ENCODE results near the gene HSPA2.

DNA sequence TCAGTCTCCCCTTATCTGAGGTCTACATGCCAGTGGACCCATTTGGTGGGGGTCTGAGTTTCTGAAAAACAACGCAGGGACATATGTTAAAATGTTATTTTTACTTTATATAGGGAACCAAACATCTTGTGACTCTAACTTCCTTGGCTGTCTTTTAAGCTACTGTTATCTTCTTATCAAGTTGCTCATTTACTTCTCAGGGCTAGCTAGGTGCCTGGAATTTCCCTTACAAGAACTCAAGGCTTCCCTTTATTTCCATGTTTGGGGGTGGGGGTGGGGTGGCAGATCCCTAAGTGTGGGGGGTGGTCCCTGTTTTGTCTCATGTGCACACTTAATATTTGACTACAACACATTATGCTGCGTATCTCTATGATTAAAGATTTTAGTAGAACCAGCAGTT, 40.8 kb downstream of the HSPA2 start:
- TF ChIP-seq FOS (IDR thresholded peaks at IDR 0.05; ENCODE audit: low read depth, low read length) (no peak), CTCF (conservative IDR thresholded peaks at IDR 0.05; ENCODE audit: low read depth, low read length) (no peak), CEBPB (IDR thresholded peaks at IDR 0.05; ENCODE audit: low read depth, low read length) (no peak), RAD21 (IDR thresholded peaks at IDR 0.05; ENCODE audit: low read length) (no peak), USF2 (IDR thresholded peaks at IDR 0.05; ENCODE audit: low read depth, low read length) (no peak), MXI1 (IDR thresholded peaks at IDR 0.05; ENCODE audit: borderline replicate concordance, low read depth, low read length) (no peak), POLR2A (IDR thresholded peaks at IDR 0.05; ENCODE audit: low read depth, low read length) (no peak)
- TF ChIP-seq, protein P1, sequence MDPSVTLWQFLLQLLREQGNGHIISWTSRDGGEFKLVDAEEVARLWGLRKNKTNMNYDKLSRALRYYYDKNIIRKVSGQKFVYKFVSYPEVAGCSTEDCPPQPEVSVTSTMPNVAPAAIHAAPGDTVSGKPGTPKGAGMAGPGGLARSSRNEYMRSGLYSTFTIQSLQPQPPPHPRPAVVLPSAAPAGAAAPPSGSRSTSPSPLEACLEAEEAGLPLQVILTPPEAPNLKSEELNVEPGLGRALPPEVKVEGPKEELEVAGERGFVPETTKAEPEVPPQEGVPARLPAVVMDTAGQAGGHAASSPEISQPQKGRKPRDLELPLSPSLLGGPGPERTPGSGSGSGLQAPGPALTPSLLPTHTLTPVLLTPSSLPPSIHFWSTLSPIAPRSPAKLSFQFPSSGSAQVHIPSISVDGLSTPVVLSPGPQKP (IDR thresholded peaks at IDR 0.05; ENCODE audit: borderline replicate concordance, low read depth, low read length), result no peak
